Measurements from ENCODE around the gene PTRHD1.

PTRHD1 gene

GRCh38 chr2:24756789-24757188 is 36.4 kb downstream of the PTRHD1 start:
- no peak for DNase-seq (ENCODE audit: low read depth)

GRCh38 chr2:24754985-24755705 is 38.0 kb downstream of the PTRHD1 start:
- DNase-seq (ENCODE audit: low read depth) = no peak

GRCh38 chr2:24749069-24749691 is 44.0 kb downstream of the PTRHD1 start:
- DNase-seq (ENCODE audit: low read depth) = no peak

- DNase-seq (ENCODE audit: low read depth) = no peak
These were observed 45.9 kb downstream of the PTRHD1 start for GRCh38 chr2:24747299-24747698.

- no peak for DNase-seq (ENCODE audit: low read depth)
These were observed 47.4 kb downstream of the PTRHD1 start for GRCh38 chr2:24745825-24746224.

GRCh38 chr2:24744356-24744755 is 48.8 kb downstream of the PTRHD1 start:
- DNase-seq (ENCODE audit: low read depth) = no peak

- DNase-seq (ENCODE audit: low read depth) = no peak
These were observed 49.3 kb downstream of the PTRHD1 start for GRCh38 chr2:24743924-24744323.

- no peak for DNase-seq (ENCODE audit: low read depth)
These were observed 50.5 kb downstream of the PTRHD1 start for GRCh38 chr2:24742730-24743129.

- DNase-seq (ENCODE audit: low read depth) = no peak
These were observed 53.0 kb downstream of the PTRHD1 start for GRCh38 chr2:24740142-24740541.
